DMS114 treated with DMSO at 0.1 percent for 48 hours (cell line): ENCODE measurements around the gene ZNF107.
"Not testable (repeated sequence)": the region's sequence is repeated elsewhere in the genome, so short reads cannot be mapped to it uniquely, and the experiment has no call there.

Source experiments
- DNase-seq: peaks from one replicate; lab custom pipeline; 2025; ENCODE audit not compliant: unreplicated experiment; lab: John Stamatoyannopoulos, UW

Gene ZNF107

DNA sequence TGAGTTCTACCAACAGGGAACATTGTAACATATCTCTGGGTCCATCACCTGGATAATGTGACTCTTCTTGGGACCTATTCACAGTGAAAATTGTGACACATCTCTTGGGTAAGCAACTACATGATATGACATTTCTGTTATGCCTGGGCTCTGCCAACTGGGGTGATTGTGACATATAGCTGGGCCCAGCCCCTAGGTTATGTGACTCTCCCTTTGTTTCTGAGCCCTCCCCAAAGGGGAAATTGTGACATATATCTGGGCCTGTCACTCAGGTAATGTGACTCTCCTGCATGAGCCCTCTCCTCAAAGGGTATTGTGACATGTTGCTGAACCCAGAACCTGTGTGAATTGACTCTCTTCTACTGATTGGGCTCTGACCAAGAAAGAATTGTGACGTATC, 22.4 kb upstream of the ZNF107 start:
- no peak for DNase-seq

- DNase-seq: no peak
Measured at GRCh38 chr7:64651203-64651602, 14.7 kb upstream of the ZNF107 start.

DNA sequence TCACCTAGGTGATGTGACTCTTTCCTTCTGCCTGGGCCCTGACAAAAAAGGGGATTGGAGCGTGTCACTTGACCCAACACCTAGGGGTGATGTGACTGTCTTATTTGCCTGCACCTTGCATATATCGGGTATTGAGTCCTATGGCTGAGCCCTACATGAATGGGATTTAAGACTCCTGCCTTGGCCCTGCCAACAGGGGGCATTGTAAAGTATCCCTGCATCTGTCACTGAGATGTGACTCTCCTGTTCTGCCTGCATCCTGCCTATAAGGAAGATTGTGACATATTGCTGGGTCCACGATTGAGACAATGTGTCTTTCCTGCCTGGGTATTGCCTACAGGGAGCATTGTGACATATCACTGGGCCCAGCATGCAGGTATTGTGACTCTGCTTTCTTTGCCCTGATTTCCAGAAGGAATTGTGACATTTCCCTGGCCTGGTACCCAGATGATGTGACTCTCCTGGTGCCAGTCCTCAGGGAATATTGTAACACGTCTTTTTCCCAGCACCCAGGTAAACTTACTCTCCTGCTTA, 14.2 kb upstream of the ZNF107 start:
- no peak for DNase-seq

DNA sequence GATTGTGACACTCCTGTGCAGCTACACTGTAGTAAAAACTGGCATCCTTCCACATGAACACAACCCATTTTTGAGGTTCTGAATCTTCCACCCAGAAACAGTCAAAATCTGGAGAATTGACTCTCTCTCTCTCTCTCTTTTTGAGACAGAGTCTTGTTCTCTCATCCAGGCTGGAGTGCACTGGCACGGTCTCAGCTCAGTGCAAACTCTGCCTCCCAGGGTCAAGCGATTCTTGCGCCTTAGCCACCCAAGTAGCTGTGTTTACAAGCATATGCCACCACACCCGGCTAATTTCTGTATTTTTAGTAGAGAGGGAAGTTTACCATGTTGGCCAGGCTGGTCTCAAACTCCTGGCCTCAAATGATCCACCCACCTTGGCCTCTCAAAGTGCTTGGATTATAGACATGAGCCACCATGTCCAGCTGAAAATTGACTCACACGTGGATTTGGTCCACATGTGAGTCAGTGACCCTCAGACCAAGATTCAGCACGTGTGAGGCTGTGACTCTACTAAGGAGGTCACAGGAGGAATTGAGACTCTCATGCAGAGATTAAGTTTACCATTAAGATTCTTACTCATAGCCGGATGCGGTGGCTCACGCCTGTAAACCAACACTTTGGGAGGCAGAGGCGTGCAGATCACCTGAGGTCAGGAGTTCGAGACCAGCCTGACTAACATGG, 12.1 kb upstream of the ZNF107 start:
- DNase-seq: no peak

DNA sequence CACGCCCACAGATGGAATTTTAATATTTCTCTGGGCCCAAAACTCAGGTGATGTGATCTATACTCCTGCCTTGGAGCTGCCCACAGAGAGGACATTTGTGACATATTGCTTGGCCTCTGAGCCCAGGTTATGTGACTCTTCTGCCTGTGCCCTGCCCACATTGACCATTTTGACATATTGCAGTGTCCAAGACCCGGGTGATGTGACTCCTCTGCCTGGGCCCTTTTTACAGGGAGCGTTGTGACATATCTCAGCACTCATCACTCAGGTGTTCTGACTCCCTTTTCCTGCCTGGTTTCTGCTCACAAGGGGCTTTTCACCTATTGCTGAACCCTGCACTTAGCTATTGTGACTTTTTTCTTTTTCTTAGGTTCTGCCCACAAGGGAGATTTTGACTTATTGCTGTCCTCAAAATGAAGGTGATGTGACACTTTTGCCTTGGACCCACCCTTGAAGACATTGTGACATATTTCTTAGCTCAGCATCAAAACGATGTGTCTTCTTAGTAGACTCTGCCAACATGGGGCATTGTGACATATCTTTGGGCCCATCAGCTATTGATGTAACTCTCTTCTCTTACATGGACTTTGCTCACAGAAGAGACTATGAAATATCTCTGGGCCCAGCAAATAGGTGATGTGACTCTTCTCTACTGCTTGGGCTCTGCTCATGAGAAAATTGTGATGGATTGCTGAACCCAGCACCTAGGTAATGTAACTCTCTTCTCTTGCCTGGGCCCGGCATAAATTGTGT, 11.0 kb upstream of the ZNF107 start:
- DNase-seq: no peak

GRCh38 chr7:64655811-64656210, 10.1 kb upstream of the ZNF107 start:
- no peak for DNase-seq

DNA sequence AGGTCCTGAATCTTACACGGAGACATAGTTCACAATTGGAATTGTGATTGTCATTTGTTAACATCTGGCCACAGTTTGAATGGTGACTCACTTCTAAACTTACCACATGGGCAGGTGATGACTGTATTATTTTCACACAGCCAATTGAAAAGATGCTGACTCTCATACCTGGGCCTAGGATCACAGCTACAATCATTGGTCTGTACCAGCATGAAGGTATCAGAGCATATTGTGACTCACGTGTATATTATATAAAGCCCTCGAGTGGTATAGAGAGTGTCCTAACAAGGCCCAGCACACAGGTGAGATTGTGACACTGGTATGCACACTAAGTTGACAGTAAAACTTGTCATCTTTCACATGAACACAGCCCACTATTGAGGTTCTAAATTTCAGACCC, 9.4 kb upstream of the ZNF107 start:
- no peak for DNase-seq

DNA sequence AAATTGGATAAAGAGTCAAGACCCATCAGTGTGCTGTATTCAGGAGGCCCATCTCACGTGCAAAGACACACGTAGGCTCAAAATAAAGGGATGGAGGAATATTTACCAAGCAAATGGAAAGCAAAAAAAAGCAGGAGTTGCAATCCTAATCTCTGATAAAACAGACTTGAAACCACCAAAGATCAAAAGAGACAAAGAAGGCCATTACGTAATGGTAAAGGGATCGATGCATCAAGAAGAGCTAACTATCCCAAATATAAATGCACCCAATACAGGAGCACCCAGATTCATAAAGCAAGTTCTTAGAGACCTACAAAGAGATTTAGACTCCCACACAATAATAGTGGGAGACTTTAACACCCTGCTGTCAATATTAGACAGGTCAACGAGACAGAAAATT, 3.8 kb upstream of the ZNF107 start:
- DNase-seq: not testable (repeated sequence)

GRCh38 chr7:64666663-64667050, 724 bp downstream of the ZNF107 start:
- DNase-seq: no peak

GRCh38 chr7:64667311-64667710, 1.4 kb downstream of the ZNF107 start:
- DNase-seq: no peak

DNA sequence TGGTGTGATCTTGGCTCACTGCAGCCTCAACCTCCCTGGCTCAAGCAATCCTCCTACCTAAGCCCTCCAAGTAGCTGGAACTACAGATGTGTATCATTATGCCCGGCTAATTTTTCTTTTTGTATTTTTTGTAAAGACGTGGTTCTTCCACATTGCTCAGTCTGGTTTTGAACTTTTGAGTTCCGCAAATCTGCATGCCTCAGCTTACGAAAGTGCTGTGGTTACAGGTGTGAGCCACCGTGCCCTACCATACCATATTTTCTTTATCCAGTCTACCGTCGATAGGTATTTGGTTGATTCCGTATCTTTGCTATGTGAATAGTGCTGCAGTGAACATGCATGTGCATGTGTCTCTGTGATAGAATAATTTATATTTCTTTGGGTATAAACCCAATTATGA, 6.5 kb downstream of the ZNF107 start:
- DNase-seq: no peak

DNA sequence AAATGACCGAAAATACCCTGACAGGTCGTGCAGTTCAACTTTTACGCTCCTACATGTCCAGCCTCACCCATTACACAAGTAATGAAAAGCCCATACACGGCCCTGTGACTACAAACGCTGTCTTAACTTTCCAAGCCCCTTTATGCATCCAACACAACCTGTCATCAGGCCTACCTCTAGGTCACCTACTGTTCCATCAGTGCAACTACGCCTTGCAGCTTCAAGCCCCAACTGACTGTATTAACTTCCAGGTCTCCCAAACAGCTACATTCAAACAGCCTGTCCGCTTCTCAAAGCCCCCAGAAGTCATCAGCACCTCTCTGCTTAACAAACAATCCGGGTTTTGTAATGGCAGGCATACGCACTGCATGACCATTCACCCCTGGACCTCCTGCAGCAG, 19.2 kb downstream of the ZNF107 start:
- no peak for DNase-seq

DNA sequence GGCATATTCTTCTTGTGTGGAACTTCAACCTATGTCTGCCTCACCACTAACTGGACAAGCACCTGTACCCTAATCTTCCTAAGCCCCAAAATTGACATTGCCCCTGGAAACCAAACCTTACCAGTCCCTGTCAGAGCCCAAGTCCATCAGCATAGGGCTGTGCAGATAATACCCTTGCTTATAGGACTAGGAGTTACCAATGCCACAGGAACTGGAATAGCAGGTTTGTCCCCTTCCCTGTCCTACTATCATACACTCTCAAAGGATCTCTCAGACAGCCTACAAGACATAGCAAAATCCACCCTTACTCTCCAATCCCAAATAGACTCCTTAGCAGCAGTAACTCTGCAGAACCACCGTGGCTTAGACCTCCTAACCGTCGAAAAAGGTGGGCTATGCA, 19.8 kb downstream of the ZNF107 start:
- no peak for DNase-seq

GRCh38 chr7:64686493-64687184, 20.7 kb downstream of the ZNF107 start:
- DNase-seq: no peak

DNA sequence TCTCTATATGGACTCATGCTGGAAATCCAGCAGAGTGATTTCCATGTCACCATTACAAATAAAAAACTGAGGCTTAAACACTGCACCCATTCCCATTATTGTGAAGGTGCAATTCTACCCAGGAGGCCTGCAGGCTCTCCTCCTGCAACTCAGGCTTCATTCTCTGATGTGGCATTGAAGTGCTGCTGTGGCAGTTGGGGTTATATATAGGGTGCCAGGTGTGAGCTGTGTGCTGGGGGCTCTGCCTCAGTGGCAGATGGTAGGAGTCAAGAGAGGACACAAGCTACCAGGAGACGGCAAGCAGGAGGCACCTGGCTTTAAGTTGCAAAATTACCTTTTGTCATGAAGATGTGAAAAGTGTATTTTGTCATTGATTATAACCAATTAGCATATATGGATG, 21.3 kb downstream of the ZNF107 start:
- no peak for DNase-seq

DNA sequence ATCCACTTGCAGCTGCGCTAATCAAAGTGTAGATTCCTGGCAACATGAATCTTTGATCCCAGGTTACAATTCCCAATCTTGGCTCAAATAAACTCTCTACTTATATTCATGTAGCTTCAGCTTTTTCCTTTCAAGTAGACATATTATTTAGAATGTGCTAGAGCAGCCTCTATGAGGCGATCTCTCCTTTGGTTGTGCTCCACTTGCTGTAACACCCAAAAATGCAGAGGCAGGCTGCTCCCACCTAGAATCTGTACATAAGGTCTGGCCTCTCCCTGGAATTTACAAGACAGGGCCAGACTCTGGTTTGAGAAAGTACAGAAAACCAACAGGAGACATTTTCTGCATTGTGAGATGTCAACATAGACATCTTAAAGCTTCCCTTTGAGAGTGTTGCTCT, 23.1 kb downstream of the ZNF107 start:
- DNase-seq: no peak

DNA sequence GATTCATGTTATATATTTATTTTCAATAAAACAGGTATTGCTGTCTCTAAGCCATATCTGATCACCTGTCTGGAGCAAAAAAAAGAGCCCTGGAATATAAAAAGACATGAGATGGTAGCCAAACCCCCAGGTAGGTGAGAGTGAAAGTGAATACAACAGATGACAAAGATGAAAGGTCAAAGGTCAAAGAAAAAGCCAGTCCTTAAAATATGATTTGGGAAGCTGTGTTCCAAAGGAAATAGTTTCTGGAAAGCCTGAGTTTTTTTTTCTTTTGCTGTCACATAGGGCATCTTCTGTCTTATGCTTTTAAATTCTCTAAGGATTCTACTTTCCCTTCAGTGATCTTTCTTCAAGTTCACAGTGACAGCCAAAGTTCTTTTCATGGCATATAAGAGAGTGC, 25.9 kb downstream of the ZNF107 start:
- DNase-seq: no peak

DNA sequence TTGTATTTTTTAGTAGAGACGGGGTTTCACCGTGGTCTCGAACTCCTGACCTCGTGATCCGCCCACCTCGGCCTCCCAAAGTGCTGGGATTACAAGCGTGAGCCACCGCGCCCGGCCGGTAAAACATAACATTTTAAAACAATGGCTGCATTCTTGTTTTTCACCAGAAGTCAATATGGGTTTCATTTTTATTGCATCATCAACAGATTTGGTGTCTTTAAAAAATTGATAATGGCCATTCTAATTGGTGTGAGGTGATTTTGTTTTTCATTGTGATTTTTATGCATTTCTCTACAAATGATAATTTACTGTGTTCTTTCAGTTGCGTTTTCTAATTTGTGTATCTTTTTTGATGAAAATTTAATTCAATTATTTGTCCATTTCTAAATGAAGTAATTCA, 31.9 kb downstream of the ZNF107 start:
- not testable (repeated sequence) for DNase-seq

- no peak for DNase-seq
Measured at GRCh38 chr7:64706625-64707292, 40.8 kb downstream of the ZNF107 start.

- DNase-seq: not testable (repeated sequence)
Measured at GRCh38 chr7:64717896-64718295, 52.0 kb downstream of the ZNF107 start.

DNA sequence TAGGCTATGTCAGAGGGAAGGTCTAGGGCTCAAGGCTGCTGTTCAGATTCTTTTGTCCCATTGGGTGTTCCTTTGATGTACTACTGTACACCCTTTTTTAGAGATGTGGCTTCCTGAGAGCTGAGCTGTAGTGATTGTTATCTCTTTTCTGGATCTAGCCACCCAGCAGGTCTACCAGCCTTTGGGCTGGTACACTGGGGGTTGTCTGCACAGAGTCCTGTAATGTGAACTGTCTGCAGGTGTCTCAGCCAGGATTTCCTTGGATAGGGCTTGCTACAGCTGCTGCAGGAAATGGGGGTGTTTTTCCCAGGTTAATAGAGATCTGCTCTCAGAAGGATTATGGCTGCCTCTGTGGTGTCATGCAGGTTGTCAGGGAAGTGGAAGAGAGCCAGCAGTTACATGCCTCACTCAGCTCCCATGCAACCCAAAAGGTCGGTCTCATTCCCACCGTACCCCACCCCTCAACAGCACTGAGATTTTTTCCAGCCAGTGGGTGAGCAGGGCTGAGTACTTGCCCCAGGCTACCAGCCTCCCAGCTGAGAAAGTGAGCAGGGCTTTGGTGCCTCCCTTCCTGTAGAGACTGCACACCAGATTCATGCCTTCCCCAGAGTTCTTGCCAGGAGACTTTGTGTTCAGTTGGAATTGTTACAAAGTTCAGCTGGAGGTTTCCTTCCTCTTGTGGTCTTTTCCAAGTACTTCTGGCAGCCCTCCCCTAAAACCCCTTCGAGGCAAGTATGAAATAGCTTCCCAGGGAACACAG, 63.3 kb downstream of the ZNF107 start:
- DNase-seq: no peak
